PC-3 (cell line): ENCODE data around the gene UNC5B. TPM values are rescaled to one million over a fixed set of nuclear protein-coding genes. Genes with fewer than 3 reads are reported as not detected.

Source experiments
- ATAC-seq: fragments of 200-7000 bp; cut with Tn5 transposase; 2 replicates; pipeline ENCODE4 v1.9.1; 2020; ENCODE audit warnings: mild to moderate bottlenecking, moderate library complexity
- BruUV-seq: library from RNA; stranded (reverse); fragments of 400-500 nt; replicated peaks from 2 replicates; lab custom pipeline; 2021; lab: Mats Ljungman, UMichigan
- CTCF ChIA-PET: fragments of 300-600 bp; sonication (Branson Sonifier 250); formaldehyde crosslinking; loops from one replicate; lab custom pipeline; 2022; ENCODE audit warnings: antibody characterized with exemption; lab: Charles Lee
- POLR2A ChIA-PET: fragments of 300-600 bp; sonication (Branson Sonifier 250); formaldehyde crosslinking; loops from one replicate; lab custom pipeline; 2022; ENCODE audit warnings: antibody characterized with exemption; ENCODE audit not compliant: unreplicated experiment; lab: Charles Lee
- DNase-seq: peaks from one replicate; pipeline ENCODE4 v3.0.0-alpha.2; 2015
- H2AFZ ChIP-seq: fragments of 300-600 bp; sonication (generic); 2 replicates; pipeline ENCODE4 v1.6.0; 2016; ENCODE audit warnings: antibody characterized with exemption, low read length
- H3F3A ChIP-seq: fragments of 300-600 bp; sonication (generic); one replicate; pipeline ENCODE4 v1.6.0; 2017; ENCODE audit warnings: antibody characterized with exemption, low read length, control low read depth, mild to moderate bottlenecking; ENCODE audit not compliant: unreplicated experiment
- H3K27ac ChIP-seq: fragments of 300-600 bp; sonication (generic); 2 replicates; pipeline ENCODE4 v1.5.1; 2016; ENCODE audit warnings: mild to moderate bottlenecking, low read length
- H3K27me3 ChIP-seq: fragments of 300-600 bp; sonication (generic); 2 replicates; pipeline ENCODE4 v1.6.1; 2016; ENCODE audit warnings: low read length, mixed read lengths
- H3K36me3 ChIP-seq: fragments of 300-600 bp; sonication (generic); 2 replicates; pipeline ENCODE4 v1.6.1; 2016; ENCODE audit warnings: low read depth, mixed run types, low read length, mixed read lengths
- H3K4me1 ChIP-seq: fragments of 300-600 bp; sonication (generic); 2 replicates; pipeline ENCODE4 v1.5.1; 2016; ENCODE audit warnings: low read length; ENCODE audit not compliant: insufficient read depth
- H3K4me2 ChIP-seq: fragments of 300-600 bp; sonication (generic); 2 replicates; pipeline ENCODE4 v1.6.0; 2016; ENCODE audit warnings: low read length
- H3K4me3 ChIP-seq: fragments of 300-600 bp; sonication (generic); 2 replicates; pipeline ENCODE4 v1.5.1; 2016; ENCODE audit warnings: mild to moderate bottlenecking, low read length, mixed read lengths
- H3K79me2 ChIP-seq: fragments of 300-600 bp; sonication (generic); 2 replicates; pipeline ENCODE4 v1.6.1; 2017; ENCODE audit warnings: low read length, mixed read lengths
- H3K9ac ChIP-seq: fragments of 300-600 bp; sonication (generic); 2 replicates; pipeline ENCODE4 v1.6.0; 2016; ENCODE audit warnings: mild to moderate bottlenecking, low read length
- H3K9me2 ChIP-seq: fragments of 300-600 bp; sonication (generic); replicated peaks from 2 replicates; pipeline ENCODE4 v1.6.1; 2016; ENCODE audit warnings: mixed run types, low read length, mixed read lengths
- H3K9me3 ChIP-seq: fragments of 300-600 bp; sonication (generic); 2 replicates; pipeline ENCODE4 v1.6.1; 2016; ENCODE audit warnings: low read length, mixed read lengths
- H4K20me1 ChIP-seq: fragments of 300-600 bp; sonication (generic); 2 replicates; pipeline ENCODE4 v1.6.1; 2016; ENCODE audit warnings: low read length, mixed read lengths
- CTCF ChIP-seq: fragments of 300-600 bp; sonication (generic); conservative IDR thresholded peaks from 2 replicates; pipeline ENCODE4 v1.5.1; 2017; ENCODE audit warnings: antibody characterized with exemption, low read depth, mild to moderate bottlenecking, low read length
- EZH2 ChIP-seq: fragments of 300-600 bp; sonication (generic); IDR thresholded peaks from one replicate; pipeline ENCODE4 v1.6.1; 2017; ENCODE audit warnings: antibody characterized with exemption, mild to moderate bottlenecking, low read length; ENCODE audit not compliant: unreplicated experiment
- EZH2phosphoT487 ChIP-seq: fragments of 300-600 bp; sonication (generic); IDR thresholded peaks from 2 replicates; pipeline ENCODE4 v1.6.1; 2018; ENCODE audit warnings: mild to moderate bottlenecking, antibody characterized with exemption, low read length, borderline replicate concordance
- intact Hi-C: fragments of 100-400 bp; cut with micrococcal nuclease; formaldehyde crosslinking; loops from 2 replicates; pipeline ENCODE4 v1.9.0; 2023
- total RNA-seq: library from RNA; depleted of rRNA; stranded (reverse); fragments of >200 nt; gene quantifications from 2 replicates; pipeline ENCODE4 v1.2.3, GENCODE V29; 2014

Gene UNC5B
- total RNA-seq, 1 experiment from 2014 or later = 0.26 TPM

DNA sequence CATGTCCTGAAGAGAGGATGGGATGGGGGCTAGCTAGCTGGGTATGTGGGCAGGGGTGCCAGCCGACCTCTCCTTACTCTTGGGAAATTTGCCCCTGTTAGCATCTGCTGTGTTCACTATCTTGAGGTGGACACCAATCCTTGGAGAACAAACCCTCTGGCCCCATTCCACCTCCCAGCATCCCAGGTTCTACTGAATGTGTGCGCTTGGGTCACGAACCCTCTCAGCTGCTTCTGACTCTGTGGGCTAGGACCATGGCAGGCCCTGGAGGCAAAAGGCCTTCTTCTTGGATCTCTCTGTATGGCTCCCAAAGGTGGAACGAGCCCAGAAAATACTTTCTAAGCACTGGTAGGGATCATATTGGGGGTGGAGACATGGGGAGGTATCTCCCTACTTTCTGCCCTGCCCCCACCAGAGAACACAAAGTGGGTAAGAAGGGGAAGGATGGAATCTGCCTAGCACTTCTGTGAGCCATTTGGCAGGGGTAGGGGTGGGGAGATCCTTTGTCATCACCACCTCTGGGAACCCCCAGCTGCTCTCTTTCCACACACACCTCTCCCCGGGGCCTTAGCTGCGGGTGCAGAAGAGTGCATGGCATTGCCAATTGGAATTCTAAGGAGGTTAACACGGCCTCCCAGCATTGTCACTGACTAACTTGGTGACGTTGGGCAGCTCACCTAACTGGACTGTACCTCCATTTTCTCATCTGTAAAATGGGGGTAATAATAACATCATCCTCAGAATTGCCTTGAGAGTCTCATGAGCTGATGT, 7.7 kb downstream of the UNC5B start:
- no peak for DNase-seq
- H3K79me2 ChIP-seq = no peaks in the 10 kb centered on the region
- H4K20me1 ChIP-seq = no peaks in the 10 kb centered on the region

DNA sequence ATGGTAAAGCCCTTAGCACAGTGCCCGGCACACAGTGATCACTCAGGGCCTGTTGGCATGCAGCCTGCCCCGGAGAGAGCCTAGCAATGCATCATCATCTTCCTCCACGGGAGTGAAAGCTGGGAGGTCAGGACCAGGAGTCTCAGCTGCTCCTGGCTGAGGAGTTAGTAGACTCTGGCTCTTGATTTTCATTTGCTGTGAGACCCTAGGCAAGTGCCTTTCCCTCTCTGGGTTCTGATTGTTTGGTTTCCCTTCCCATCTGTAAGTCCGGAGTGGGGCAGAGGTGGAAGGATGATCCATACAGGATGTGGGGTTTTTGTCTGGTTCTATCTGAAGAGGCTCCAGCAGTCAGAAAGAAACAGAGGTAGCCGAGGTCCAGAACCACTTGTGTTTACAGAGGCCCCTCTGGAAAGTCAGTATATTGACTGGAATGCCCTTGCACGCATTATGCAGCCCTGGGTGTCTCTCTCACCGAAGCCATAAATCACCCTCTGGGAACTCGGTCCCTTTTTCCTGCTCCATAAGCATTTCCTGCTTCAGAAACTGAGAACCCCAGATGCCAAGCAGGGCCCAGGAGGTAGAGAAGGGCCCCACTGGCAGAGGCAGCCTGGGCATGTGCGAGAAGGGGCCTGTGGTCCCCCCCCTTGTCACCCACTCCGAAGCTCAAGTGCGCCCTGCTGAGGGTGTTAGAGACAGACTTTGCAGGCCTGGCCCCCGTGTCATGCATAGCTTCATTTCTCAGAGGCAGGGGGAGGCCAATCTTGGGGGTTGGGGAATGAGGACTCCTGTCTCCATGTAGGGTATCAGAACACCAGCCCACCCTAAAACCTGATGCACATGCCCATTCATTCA, 8.5 kb downstream of the UNC5B start:
- no peak for DNase-seq
- H2AFZ ChIP-seq = no peak overlapping the region
- ChIA-PET POLR2A (interaction anchor here (0.5 kb wide), 1 partner anchor 439 kb away, joined by 4 read pairs; no protein-coding TSS in a partner anchor), CTCF (no interaction called here)
- ATAC-seq = no peak
- no peak overlapping the region for H3K9ac ChIP-seq
- no TSS peak for BruUV-seq
- H3K4me1 ChIP-seq = peaks cover 9% of the 10 kb centered on the region
- no peak overlapping the region for H3K4me3 ChIP-seq
- no peaks in the 10 kb centered on the region for H3K36me3 ChIP-seq
- intact Hi-C loops = no loop called here
- TF ChIP-seq EZH2phosphoT487 (no peak), EZH2 (no peak), CTCF (no peak)
- peaks cover 9% of the 10 kb centered on the region; the same call in 1 of the 2 replicates for H3K27me3 ChIP-seq
- no peaks in the 10 kb centered on the region for H3K9me3 ChIP-seq
- H3K4me2 ChIP-seq = no peak overlapping the region
- no peaks in the 10 kb centered on the region for H3K79me2 ChIP-seq
- H4K20me1 ChIP-seq = no peaks in the 10 kb centered on the region
- no peaks in the 10 kb centered on the region for H3F3A ChIP-seq
- H3K27ac ChIP-seq = no peak overlapping the region
- H3K9me2 ChIP-seq = no peaks in the 10 kb centered on the region

More for the DNA sequence above, 7.7 kb downstream of the UNC5B start:
- Histone ChIP-seq H3K36me3 (no peaks in the 10 kb centered on the region), H3K9ac (no peak overlapping the region), H3K27me3 (peaks cover 4% of the 10 kb centered on the region; the same call in 1 of the 2 replicates), H3F3A (no peaks in the 10 kb centered on the region), H3K9me2 (no peaks in the 10 kb centered on the region), H3K4me3 (no peak overlapping the region), H3K9me3 (no peaks in the 10 kb centered on the region), H2AFZ (no peak overlapping the region), H3K4me2 (no peak overlapping the region), H3K4me1 (peaks cover 9% of the 10 kb centered on the region), H3K27ac (no peak overlapping the region)
- TF ChIP-seq EZH2phosphoT487 (no peak), CTCF (no peak), EZH2 (no peak)
- no TSS peak for BruUV-seq
- ChIA-PET POLR2A (no interaction called here), CTCF (no interaction called here)
- intact Hi-C loops = no loop called here
- no peak for ATAC-seq
